ENCODE results near the gene MCEE.

DNA sequence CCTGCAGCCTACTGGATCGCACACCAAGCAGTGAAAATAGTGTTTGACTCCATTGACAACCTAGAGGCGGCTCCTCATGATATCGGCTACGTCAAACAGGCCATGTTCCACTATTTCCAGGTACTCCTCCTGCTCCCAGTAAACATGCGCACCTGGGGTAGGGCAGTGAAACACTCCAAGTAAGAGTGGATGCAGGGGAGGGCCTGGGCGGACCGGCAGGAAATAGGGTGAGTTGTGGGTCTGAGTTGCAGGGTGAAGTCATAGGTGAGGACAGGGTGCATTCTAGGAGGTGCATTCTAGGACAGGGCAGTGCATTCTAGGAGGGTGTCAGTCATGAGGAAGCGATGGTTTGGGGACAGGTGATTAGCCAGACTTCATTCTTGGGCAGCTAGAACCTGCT is 56.6 kb downstream of the MCEE start:
- TF ChIP-seq, protein P1, sequence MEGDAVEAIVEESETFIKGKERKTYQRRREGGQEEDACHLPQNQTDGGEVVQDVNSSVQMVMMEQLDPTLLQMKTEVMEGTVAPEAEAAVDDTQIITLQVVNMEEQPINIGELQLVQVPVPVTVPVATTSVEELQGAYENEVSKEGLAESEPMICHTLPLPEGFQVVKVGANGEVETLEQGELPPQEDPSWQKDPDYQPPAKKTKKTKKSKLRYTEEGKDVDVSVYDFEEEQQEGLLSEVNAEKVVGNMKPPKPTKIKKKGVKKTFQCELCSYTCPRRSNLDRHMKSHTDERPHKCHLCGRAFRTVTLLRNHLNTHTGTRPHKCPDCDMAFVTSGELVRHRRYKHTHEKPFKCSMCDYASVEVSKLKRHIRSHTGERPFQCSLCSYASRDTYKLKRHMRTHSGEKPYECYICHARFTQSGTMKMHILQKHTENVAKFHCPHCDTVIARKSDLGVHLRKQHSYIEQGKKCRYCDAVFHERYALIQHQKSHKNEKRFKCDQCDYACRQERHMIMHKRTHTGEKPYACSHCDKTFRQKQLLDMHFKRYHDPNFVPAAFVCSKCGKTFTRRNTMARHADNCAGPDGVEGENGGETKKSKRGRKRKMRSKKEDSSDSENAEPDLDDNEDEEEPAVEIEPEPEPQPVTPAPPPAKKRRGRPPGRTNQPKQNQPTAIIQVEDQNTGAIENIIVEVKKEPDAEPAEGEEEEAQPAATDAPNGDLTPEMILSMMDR (IDR thresholded peaks at IDR 0.05), result no peak
- TF ChIP-seq POLR2AphosphoS5 (IDR thresholded peaks at IDR 0.05; ENCODE audit: low read depth, low read length) (no peak), NRF1 (IDR thresholded peaks at IDR 0.05; ENCODE audit: low read depth, low read length) (no peak), RXRA (IDR thresholded peaks at IDR 0.05; ENCODE audit: borderline replicate concordance, low read depth) (no peak), EP300 (IDR thresholded peaks at IDR 0.05; ENCODE audit: borderline replicate concordance in 1 of 2, low read depth in 1 of 2, low read length in 1 of 2) (no peak), JUND (IDR thresholded peaks at IDR 0.05) (no peak), SMC3 (IDR thresholded peaks at IDR 0.05; ENCODE audit: low read depth, low read length) (no peak)
- TF ChIP-seq, protein P2, sequence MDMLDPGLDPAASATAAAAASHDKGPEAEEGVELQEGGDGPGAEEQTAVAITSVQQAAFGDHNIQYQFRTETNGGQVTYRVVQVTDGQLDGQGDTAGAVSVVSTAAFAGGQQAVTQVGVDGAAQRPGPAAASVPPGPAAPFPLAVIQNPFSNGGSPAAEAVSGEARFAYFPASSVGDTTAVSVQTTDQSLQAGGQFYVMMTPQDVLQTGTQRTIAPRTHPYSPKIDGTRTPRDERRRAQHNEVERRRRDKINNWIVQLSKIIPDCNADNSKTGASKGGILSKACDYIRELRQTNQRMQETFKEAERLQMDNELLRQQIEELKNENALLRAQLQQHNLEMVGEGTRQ (IDR thresholded peaks at IDR 0.05; ENCODE audit: borderline replicate concordance, low read depth, low read length), result no peak
- TF ChIP-seq, protein P3, sequence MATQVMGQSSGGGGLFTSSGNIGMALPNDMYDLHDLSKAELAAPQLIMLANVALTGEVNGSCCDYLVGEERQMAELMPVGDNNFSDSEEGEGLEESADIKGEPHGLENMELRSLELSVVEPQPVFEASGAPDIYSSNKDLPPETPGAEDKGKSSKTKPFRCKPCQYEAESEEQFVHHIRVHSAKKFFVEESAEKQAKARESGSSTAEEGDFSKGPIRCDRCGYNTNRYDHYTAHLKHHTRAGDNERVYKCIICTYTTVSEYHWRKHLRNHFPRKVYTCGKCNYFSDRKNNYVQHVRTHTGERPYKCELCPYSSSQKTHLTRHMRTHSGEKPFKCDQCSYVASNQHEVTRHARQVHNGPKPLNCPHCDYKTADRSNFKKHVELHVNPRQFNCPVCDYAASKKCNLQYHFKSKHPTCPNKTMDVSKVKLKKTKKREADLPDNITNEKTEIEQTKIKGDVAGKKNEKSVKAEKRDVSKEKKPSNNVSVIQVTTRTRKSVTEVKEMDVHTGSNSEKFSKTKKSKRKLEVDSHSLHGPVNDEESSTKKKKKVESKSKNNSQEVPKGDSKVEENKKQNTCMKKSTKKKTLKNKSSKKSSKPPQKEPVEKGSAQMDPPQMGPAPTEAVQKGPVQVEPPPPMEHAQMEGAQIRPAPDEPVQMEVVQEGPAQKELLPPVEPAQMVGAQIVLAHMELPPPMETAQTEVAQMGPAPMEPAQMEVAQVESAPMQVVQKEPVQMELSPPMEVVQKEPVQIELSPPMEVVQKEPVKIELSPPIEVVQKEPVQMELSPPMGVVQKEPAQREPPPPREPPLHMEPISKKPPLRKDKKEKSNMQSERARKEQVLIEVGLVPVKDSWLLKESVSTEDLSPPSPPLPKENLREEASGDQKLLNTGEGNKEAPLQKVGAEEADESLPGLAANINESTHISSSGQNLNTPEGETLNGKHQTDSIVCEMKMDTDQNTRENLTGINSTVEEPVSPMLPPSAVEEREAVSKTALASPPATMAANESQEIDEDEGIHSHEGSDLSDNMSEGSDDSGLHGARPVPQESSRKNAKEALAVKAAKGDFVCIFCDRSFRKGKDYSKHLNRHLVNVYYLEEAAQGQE (IDR thresholded peaks at IDR 0.05; ENCODE audit: low read depth, low read length), result no peak
- TF ChIP-seq, protein P4, sequence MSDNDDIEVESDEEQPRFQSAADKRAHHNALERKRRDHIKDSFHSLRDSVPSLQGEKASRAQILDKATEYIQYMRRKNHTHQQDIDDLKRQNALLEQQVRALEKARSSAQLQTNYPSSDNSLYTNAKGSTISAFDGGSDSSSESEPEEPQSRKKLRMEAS (IDR thresholded peaks at IDR 0.05; ENCODE audit: low read depth), result no peak
